DND-41 (cell line): ENCODE data around the gene EIF6.

Experiments
- EZH2 ChIP-seq: IDR thresholded peaks from 3 replicates; pipeline ENCODE4 v1.6.1; 2012; ENCODE audit warnings: borderline replicate concordance, low read depth, mild to moderate bottlenecking, moderate library complexity, low read length, inconsistent platforms; ENCODE audit not compliant: severe bottlenecking
- TF ChIP-seq, protein P1 (sequence below): IDR thresholded peaks from 2 replicates; pipeline ENCODE4 v1.5.1; 2012; ENCODE audit warnings: borderline replicate concordance, low read length, moderate library complexity, mild to moderate bottlenecking; ENCODE audit not compliant: poor library complexity, severe bottlenecking; ENCODE audit errors: extremely low read depth

DNA sequence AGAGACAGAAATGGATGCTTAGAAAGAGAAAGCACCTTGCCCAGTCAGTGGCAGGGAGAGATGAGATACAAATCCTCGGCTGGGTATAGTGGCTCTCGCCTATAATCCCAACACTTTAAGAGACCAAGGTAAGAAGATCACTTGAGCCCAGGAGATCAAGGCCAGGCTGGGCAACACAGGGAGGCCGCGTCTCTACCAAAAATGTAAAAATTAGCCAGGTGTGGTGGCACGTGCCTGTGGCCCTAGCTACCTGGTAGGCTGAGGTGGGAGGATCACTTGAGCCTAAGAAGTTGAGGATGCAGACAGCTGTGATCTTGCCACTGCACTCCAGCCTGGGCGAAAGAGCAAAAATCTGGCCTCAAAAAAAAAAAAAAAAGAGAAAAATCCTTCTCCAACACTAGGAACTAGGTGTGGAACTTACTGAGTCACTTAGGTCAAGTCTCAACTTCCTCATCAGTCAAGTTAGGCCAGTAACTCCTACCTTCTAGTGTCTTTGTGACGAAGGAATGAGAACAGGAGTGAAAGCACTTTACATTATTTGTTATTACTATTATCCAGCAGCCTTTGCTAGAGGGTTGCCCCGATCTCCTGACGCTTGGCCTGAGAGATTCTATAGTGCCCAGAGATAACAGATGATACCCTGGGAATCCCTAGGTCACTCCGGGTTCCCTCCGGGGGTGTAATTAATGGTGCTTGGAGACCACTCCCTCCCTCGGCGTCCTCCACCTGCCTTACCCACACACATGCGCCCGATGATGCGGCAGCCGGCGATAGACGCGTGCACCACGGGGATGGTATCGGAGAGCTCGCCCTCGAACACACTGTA is 918 bp downstream of the EIF6 start:
- TF ChIP-seq, protein P1, sequence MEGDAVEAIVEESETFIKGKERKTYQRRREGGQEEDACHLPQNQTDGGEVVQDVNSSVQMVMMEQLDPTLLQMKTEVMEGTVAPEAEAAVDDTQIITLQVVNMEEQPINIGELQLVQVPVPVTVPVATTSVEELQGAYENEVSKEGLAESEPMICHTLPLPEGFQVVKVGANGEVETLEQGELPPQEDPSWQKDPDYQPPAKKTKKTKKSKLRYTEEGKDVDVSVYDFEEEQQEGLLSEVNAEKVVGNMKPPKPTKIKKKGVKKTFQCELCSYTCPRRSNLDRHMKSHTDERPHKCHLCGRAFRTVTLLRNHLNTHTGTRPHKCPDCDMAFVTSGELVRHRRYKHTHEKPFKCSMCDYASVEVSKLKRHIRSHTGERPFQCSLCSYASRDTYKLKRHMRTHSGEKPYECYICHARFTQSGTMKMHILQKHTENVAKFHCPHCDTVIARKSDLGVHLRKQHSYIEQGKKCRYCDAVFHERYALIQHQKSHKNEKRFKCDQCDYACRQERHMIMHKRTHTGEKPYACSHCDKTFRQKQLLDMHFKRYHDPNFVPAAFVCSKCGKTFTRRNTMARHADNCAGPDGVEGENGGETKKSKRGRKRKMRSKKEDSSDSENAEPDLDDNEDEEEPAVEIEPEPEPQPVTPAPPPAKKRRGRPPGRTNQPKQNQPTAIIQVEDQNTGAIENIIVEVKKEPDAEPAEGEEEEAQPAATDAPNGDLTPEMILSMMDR, result no peak
- TF ChIP-seq EZH2, result no peak
